GM06990 (cell line): ENCODE data around the gene B4GALNT3.

ENCODE experiments used
- DNase-seq: peaks from one replicate; pipeline ENCODE4 v3.0.0-alpha.2; 2011; ENCODE audit not compliant: insufficient read length; ENCODE audit errors: extremely low read depth
- H3K27me3 ChIP-seq: replicated peaks from 2 replicates; pipeline ENCODE4 v1.6.0; 2011; ENCODE audit warnings: low read length; ENCODE audit not compliant: control insufficient read depth, insufficient read depth
- H3K36me3 ChIP-seq: 2 replicates; pipeline ENCODE4 v1.5.1; 2011; ENCODE audit warnings: low read length; ENCODE audit not compliant: control insufficient read depth, insufficient read depth
- H3K4me3 ChIP-seq: replicated peaks from 2 replicates; pipeline ENCODE4 v1.5.1; 2011; ENCODE audit warnings: low read depth, mild to moderate bottlenecking, control low read depth, low read length
- CTCF ChIP-seq: IDR thresholded peaks from 2 replicates; pipeline ENCODE4 v1.5.1; 2011; ENCODE audit warnings: low read length, control low read depth, mild to moderate bottlenecking, inconsistent platforms; ENCODE audit not compliant: insufficient read depth, poor library complexity, severe bottlenecking

The B4GALNT3 gene

GRCh38 chr12:590206-590750 lies 130.5 kb downstream of the B4GALNT3 start:
- Histone ChIP-seq H3K36me3 (no peaks in the 10 kb centered on the region), H3K27me3 (no peaks in the 10 kb centered on the region), H3K4me3 (no peak overlapping the region)
- no peak for TF ChIP-seq CTCF
- DNase-seq = no peak

- DNase-seq = no peak
- H3K4me3 ChIP-seq = no peak overlapping the region
- no peaks in the 10 kb centered on the region for H3K36me3 ChIP-seq
- H3K27me3 ChIP-seq = no peaks in the 10 kb centered on the region
- TF ChIP-seq CTCF = no peak
Measured at GRCh38 chr12:591167-592023, 131.7 kb downstream of the B4GALNT3 start.

DNA sequence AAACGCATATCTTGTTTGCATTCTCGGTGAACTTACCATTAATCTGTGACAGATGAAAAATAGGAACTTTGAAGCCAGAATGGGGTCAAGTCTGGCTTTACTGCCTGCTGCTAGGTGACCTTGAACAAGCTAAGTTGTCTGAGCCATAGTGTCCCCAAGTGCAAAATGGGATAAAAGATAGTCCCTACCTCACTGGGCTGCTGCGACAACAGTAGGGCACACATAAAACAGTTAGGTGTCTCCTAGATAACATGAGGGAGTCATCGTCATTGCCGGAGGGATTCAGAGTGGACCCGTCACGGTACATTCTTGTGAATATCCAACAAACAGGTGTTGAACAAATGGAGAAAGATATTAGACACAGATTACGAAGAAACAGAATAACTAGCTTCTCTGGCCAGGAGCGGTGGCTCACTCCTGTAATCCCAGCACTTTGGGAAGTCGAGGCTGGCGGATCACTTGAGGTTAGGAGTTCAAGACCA lies 132.3 kb downstream of the B4GALNT3 start:
- DNase-seq = no peak
- no peak for TF ChIP-seq CTCF
- H3K4me3 ChIP-seq = no peak overlapping the region

DNA sequence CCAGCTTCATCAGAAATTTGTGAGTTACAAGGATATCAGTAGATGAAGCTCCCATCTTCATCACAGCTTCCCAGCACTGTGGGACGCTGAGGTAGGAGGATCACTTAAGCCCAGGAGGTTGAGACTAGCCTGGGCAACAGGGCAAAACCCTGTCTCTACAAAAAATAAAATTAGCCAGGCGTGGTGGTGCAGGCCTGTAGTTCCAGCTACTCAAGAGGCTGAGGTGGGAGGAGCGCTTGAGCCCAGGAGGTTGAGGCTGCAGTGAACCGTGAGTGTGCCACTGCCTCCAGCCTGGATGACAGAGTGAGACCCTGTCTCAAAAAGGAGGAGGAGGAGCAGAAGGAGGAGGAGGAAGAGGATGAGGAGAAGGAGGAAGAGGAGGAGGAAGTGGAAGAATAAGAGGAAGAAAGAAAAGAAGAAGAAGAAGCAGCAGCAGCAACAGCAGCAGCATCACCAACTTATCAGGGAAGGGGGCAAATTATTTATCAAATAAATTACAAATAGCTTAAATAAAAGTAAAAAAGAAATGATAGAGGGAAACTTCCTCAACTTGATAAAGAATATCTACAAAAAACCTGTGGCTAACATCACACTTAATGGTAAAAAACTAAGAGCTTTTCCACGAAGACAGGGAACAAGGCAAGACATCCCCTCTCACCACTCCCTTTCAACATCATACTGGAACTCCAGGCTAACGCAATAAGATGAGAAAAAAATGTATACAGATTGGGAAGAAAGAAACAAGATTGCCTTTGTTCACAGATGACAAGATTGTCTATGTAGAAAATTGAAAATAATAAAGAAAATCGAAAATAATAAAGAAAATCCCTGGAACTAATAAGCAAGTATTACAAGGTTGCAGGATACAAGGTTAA lies 133.9 kb downstream of the B4GALNT3 start:
- no peak for DNase-seq
- H3K36me3 ChIP-seq = no peaks in the 10 kb centered on the region
- H3K27me3 ChIP-seq = no peaks in the 10 kb centered on the region
- TF ChIP-seq CTCF = no peak
- no peak overlapping the region for H3K4me3 ChIP-seq

More for the DNA sequence above, 132.3 kb downstream of the B4GALNT3 start:
- Histone ChIP-seq H3K27me3 (no peaks in the 10 kb centered on the region), H3K36me3 (no peaks in the 10 kb centered on the region)

- TF ChIP-seq CTCF = no peak
- Histone ChIP-seq H3K27me3 (no peaks in the 10 kb centered on the region), H3K36me3 (no peaks in the 10 kb centered on the region), H3K4me3 (no peak overlapping the region)
- no peak for DNase-seq
Measured at GRCh38 chr12:597926-598568, 138.3 kb downstream of the B4GALNT3 start.
